Panc1 (cell line): ENCODE results near the gene NEK7.

ENCODE experiments used
- CTCF ChIP-seq: fragments of 450-650 bp; IDR thresholded peaks from 2 replicates; pipeline ENCODE4 v1.5.1; 2017; ENCODE audit warnings: mild to moderate bottlenecking
- POLR2AphosphoS5 ChIP-seq: IDR thresholded peaks from 2 replicates; pipeline ENCODE4 v1.6.1; 2012; ENCODE audit warnings: mild to moderate bottlenecking, low read depth, low read length, moderate library complexity
- REST ChIP-seq, 2 experiments: IDR thresholded peaks; 2 replicates each; pipeline ENCODE4 v1.6.1; 2011 to 2012; ENCODE audit warnings: low read depth in 2 of 2, control low read depth in 1 of 2, low read length in 1 of 2, mild to moderate bottlenecking in 1 of 2, moderate library complexity in 1 of 2; ENCODE audit not compliant: insufficient read depth in 1 of 2
- SIN3A ChIP-seq: IDR thresholded peaks from 2 replicates; pipeline ENCODE4 v1.6.1; 2012; ENCODE audit warnings: low read depth, mild to moderate bottlenecking, low read length, moderate library complexity, borderline replicate concordance; ENCODE audit not compliant: insufficient read depth
- TCF7L2 ChIP-seq: IDR thresholded peaks from 2 replicates; pipeline ENCODE4 v1.6.1; 2011; ENCODE audit warnings: mild to moderate bottlenecking, low read depth, low read length, inconsistent platforms

GRCh38 chr1:198244772-198245171 is 88.0 kb downstream of the NEK7 start:
- TF ChIP-seq CTCF = no peak
- no peak for TF ChIP-seq POLR2AphosphoS5
- no peak for TF ChIP-seq SIN3A
- TF ChIP-seq TCF7L2 = no peak
- TF ChIP-seq REST (IDR thresholded peaks at IDR 0.05; ENCODE audit: insufficient read depth in 1 of 2, low read depth in 2 of 2, low read length in 1 of 2) = no peak
